ENCODE data around the gene RHBDF1. TPM values are rescaled to one million over a fixed set of nuclear protein-coding genes. Genes with fewer than 3 reads are reported as not detected.

The RHBDF1 gene
- total RNA-seq, 1 donor from 2014 or later = 36.0 TPM

DNA sequence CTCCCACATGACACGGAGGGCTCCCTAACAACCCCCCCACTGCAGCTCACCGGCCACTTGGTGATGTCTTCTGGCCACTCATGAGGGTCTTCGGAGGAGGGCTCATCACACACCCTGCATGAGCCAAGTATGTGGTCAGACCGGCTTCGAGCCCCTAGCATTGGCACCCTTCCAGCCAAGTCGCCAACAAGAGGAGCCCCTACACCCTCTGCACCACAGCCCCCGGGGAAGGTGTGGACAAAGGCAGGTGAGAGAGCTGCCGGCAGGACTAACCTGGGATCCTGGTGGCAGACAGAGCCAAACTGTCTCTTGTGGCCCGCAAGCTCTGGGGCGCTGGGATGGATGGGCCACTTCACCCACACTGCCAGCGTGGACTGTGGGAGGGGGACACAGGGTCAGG, 12.3 kb downstream of the RHBDF1 start:
- DNase-seq (ENCODE audit: low read depth) = no peak
- Histone ChIP-seq H3K4me3 (ENCODE audit: low read depth, low read length) (no peak overlapping the region), H3K36me3 (ENCODE audit: control insufficient read depth, insufficient read depth, low read length) (peaks cover 3% of the 10 kb centered on the region), H3K27me3 (ENCODE audit: control insufficient read depth, insufficient read depth, low read length) (no peaks in the 10 kb centered on the region)
- TF ChIP-seq, protein P1, sequence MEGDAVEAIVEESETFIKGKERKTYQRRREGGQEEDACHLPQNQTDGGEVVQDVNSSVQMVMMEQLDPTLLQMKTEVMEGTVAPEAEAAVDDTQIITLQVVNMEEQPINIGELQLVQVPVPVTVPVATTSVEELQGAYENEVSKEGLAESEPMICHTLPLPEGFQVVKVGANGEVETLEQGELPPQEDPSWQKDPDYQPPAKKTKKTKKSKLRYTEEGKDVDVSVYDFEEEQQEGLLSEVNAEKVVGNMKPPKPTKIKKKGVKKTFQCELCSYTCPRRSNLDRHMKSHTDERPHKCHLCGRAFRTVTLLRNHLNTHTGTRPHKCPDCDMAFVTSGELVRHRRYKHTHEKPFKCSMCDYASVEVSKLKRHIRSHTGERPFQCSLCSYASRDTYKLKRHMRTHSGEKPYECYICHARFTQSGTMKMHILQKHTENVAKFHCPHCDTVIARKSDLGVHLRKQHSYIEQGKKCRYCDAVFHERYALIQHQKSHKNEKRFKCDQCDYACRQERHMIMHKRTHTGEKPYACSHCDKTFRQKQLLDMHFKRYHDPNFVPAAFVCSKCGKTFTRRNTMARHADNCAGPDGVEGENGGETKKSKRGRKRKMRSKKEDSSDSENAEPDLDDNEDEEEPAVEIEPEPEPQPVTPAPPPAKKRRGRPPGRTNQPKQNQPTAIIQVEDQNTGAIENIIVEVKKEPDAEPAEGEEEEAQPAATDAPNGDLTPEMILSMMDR (IDR thresholded peaks at IDR 0.05; ENCODE audit: insufficient read depth, low read length, poor library complexity, severe bottlenecking) = no peak

DNA sequence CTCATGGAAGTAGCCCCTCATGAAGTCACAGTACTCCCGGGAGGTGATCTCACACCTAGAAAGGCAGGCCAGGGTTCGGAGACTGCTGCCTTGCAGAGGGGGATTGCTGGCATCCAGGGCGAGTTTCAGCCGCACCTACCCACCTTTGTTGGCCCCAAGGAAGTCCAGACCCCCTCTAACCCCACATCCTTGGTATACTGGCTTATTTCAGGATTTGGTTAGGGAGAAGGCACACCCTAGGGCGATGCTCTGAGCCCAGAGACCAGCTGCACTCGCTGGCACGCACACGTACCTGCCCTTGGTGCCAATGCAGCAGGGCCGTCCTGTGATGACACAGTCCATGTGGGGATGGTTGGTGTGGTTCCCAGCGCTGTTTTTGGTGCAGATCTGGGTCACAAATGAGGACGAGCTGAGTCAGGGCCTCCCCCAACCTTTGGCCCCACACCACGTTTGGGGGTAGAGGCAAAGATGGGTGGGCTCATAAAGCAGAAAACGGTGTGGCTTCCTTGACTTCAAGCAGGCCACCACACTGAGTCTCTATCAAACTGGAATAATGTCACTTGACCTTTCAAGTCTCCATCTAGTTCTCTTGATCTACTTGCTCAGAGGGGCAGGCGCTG, 12.9 kb downstream of the RHBDF1 start:
- H3K36me3 ChIP-seq (ENCODE audit: control insufficient read depth, insufficient read depth, low read length) = peaks cover 3% of the 10 kb centered on the region
- H3K27me3 ChIP-seq (ENCODE audit: control insufficient read depth, insufficient read depth, low read length) = no peaks in the 10 kb centered on the region
- TF ChIP-seq, protein P1 (IDR thresholded peaks at IDR 0.05; ENCODE audit: insufficient read depth, low read length, poor library complexity, severe bottlenecking) = no peak
- no peak overlapping the region for H3K4me3 ChIP-seq (ENCODE audit: low read depth, low read length)
- DNase-seq (ENCODE audit: low read depth) = no peak

DNA sequence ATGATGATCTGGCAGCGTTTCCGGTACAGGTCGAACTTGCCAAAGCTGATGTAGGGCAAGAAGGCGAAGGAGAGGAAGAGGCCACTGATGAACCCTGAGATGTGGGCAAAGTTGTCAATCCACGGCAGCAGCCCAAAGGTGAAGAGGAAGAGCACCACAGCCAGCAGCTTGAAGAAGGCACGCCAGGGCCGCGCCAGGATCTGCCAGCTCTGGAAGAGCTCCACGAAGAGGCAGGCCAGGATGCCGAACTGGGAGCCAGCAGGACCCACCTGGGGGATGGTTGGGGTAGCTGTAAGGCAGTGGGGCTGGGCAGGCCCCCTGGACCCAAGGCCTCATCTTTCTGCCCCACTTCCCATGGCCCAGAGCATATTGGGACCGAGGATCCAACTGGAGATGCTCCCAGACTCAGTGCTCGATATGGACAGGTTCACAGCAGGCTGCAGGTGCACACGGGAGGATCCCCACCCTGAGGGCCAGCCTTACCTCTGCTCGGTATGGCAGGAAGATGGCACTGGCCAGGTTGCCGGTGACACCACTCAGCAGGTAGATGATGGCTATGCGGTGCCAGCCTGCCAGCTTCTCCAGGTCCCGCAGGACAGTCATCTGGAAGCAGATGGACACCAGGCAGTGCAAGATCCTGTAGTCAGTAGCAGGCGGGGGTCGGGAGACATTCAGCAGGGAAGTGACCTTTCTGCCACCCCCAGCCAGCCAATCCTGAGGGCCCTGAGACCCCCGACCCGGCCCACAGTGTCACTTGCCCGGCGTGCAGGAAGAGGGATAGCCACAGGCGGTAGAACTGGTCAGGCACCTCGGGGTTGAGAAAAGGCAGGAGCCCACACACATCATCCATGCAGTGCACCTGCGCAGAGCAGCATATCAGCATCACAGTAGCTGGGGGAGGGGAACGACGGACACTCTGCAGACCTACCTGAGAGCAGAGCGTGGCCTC, 13.7 kb downstream of the RHBDF1 start:
- Histone ChIP-seq H3K36me3 (ENCODE audit: control insufficient read depth, insufficient read depth, low read length) (peaks cover 3% of the 10 kb centered on the region), H3K4me3 (ENCODE audit: low read depth, low read length) (no peak overlapping the region), H3K27me3 (ENCODE audit: control insufficient read depth, insufficient read depth, low read length) (no peaks in the 10 kb centered on the region)
- TF ChIP-seq, protein P1 (IDR thresholded peaks at IDR 0.05; ENCODE audit: insufficient read depth, low read length, poor library complexity, severe bottlenecking) = no peak
- no peak for DNase-seq (ENCODE audit: low read depth)

DNA sequence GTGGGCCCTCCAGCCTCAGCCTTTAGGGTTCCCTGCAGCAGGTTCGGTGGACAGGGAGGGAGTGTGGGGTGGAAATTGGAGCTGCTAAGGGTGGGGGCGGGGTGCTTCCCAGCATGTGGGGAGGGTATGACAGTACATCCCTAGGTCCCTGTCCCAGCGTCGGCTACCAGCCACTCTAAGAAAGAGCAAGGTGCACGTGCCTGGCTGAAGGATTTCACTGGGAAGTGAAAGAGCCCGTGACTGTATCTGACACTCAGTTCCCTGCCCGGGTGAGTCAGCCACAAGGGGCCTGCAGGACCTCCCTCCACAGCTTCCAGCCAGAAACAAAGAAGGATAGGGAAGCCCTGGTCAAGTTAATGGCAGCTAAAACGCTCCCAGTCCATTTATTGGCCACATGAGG, 14.7 kb downstream of the RHBDF1 start:
- H3K4me3 ChIP-seq (ENCODE audit: low read depth, low read length) = no peak overlapping the region
- no peak for DNase-seq (ENCODE audit: low read depth)
- H3K27me3 ChIP-seq (ENCODE audit: control insufficient read depth, insufficient read depth, low read length) = no peaks in the 10 kb centered on the region
- H3K36me3 ChIP-seq (ENCODE audit: control insufficient read depth, insufficient read depth, low read length) = peaks cover 3% of the 10 kb centered on the region
- TF ChIP-seq, protein P1 (IDR thresholded peaks at IDR 0.05; ENCODE audit: insufficient read depth, low read length, poor library complexity, severe bottlenecking) = no peak

GRCh38 chr16:56231-56927, 16.1 kb downstream of the RHBDF1 start:
- Histone ChIP-seq H3K4me3 (ENCODE audit: low read depth, low read length) (no peak overlapping the region), H3K36me3 (ENCODE audit: control insufficient read depth, insufficient read depth, low read length) (peaks cover 3% of the 10 kb centered on the region), H3K27me3 (ENCODE audit: control insufficient read depth, insufficient read depth, low read length) (no peaks in the 10 kb centered on the region)
- TF ChIP-seq, protein P1 (IDR thresholded peaks at IDR 0.05; ENCODE audit: insufficient read depth, low read length, poor library complexity, severe bottlenecking) = no peak
- no peak for DNase-seq (ENCODE audit: low read depth)

Measured in kidney epithelial cell (primary cell).